GM12801 (cell line): ENCODE measurements around the gene PRR30.

ENCODE experiments used
- TF ChIP-seq, protein P1 (sequence below): IDR thresholded peaks from one replicate; pipeline ENCODE4 v1.5.1; 2011; ENCODE audit warnings: control low read depth; ENCODE audit not compliant: insufficient read length; ENCODE audit errors: extremely low read depth

Gene PRR30

DNA sequence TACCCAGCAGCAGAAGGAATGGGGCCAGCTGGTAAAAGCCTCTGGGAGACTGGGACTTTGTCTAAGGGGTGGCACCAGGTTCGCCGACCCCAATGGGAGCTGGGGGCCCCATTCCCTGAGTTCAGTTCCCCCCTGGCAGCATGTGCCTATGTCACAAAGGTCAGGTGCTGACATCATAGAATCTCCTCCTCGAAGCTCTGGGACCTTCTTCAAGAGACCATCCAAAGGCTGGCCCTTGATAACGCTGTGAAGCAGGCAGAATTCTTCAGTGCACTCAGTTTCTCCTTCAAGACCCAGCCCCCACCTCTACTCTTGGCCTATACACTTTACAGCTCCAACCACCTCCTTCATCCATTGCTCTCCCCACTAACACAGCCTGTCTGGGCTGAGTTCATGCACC lies at the start of gene PRR30:
Gene PRR30 (minus strand): TSS at position 101 of the 400 bp plus-strand sequence. CDS start 1,081 bp downstream, outside the sequence.
- TF ChIP-seq, protein P1, sequence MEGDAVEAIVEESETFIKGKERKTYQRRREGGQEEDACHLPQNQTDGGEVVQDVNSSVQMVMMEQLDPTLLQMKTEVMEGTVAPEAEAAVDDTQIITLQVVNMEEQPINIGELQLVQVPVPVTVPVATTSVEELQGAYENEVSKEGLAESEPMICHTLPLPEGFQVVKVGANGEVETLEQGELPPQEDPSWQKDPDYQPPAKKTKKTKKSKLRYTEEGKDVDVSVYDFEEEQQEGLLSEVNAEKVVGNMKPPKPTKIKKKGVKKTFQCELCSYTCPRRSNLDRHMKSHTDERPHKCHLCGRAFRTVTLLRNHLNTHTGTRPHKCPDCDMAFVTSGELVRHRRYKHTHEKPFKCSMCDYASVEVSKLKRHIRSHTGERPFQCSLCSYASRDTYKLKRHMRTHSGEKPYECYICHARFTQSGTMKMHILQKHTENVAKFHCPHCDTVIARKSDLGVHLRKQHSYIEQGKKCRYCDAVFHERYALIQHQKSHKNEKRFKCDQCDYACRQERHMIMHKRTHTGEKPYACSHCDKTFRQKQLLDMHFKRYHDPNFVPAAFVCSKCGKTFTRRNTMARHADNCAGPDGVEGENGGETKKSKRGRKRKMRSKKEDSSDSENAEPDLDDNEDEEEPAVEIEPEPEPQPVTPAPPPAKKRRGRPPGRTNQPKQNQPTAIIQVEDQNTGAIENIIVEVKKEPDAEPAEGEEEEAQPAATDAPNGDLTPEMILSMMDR, result no peak

DNA sequence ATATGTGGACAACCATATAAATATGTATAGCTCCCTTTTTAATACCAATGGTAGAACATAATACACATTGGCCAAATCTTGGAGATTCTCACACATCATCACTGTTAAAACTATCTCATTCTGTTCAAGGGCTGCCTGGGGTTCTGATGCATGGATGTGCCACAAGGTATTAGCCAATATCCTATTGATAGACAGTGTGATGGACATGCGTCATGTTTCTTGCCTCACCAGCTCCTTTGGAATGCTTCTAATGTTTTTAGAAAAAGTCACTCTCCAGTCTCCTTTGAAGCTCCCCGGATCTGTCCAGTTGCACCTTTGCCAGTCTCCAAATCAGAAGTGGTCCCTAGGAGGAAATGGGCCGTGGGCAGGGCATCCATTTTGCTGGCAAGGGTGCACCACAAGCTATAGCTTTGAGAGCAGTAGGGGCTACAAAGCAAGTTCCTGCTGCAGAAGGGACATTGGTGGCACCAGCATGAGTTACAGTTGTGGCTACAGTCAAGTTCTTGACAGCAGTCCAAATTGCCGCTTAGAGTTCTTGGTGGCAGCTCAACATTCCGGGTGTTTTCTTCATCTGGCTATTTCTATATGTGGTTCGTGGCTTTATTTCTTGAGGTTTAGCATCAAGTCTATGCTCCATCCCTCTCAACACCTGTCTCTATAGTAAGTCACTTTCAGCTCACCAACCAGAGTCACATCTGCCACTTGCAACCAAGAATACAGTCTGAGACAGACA lies 47.6 kb upstream of the PRR30 start:
- TF ChIP-seq, protein P1, result no peak

DNA sequence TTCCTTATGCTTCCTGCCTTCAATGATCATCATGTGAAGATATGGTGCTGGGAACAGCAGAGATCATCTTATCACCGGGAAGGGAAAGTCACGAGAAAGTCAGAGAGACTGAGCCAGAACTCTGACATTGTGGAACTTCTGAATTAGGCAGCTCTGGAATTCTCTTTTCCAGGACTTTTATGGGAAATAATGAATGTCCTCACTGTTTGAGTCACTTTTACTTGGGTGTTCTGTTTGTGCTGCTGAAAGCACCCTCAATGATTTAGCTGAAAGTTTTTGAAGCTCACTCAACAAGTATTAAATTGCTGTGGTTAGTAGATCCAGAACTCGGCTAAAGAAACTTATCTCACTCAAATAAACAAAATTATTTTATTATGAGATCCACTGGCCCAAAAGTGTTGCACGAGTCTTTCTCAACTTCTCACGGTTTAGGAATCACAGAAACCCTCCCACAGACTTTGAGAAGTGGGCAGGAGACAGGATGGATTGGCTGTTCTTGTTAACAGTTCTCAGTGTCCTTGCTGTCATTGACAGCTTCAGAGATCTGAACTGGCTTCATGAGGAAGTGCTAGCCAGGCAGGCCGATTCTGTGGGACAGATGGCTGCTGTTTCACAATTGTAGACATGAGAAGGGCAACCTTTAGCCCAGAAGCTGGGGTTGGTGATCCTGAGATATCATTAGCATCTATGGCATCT lies 46.3 kb upstream of the PRR30 start:
- TF ChIP-seq, protein P1, result no peak

DNA sequence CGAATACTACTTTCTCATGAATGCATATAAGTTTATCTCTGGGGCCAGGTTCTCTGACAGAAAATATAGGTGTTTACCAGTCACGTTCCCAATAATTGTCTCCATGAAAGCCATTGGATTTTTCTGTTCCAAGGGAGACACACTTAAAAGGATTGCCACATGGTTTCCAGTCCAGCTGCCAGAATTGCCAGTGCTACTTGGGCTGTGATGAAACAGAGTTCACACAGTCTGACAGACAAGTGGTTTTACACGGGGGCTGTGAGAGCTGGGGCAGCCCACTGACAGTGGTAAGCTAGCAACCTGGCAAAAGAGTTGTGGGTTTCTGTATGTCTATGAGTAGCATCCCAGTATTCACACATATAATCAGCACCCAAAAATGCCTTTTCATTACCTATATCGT lies 44.9 kb upstream of the PRR30 start:
- TF ChIP-seq, protein P1, result no peak

DNA sequence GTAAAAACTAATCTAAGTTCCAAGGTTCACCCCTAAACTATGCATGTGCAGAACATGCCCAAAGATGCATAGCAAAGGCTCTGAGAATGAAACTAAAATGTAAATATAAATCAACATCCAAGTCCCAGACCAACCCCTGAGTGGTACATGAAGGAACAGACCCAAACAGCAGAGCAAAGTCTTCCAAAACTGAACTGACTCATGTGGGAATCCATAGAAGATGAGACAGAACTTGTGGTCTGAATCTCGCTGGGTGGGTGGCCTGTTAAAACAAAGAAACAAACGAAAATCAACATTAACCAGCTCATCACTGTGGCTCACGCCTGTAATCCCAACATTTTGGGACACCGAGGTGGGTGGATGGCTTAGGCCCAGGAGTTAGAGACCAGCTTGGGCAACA lies 43.1 kb upstream of the PRR30 start:
- TF ChIP-seq, protein P1, result no peak

DNA sequence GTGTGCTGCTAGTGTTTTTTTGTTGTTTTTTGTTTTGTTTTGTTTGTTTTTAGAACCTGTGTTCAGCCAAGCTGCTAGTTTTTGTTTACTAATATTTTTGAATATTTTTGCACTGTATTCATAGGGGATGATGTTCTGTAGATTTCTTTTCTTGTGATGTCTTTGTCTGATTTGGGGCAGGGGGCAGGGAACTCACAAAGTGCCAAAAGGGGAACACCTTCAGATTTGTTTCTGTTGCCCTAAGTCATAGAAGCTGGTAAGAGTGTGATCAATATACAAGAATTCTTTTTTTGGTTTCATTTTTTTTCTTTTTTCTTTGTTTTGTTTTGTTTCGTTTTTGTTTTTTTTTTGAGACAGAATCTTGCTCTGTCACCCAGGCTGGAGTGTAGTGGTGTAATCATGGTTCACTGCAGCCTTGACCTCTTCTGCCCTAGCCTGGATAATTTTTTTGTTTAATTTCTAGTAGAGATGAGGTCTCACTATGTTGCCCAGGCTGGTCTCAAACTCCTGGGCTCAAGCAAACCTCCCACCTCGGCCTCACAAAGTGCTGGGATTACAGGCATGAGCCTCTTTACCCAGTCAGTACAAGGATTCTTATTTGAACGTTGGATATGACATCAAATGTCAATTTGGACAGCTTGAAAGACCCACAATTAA lies 40.3 kb upstream of the PRR30 start:
- TF ChIP-seq, protein P1, result no peak

DNA sequence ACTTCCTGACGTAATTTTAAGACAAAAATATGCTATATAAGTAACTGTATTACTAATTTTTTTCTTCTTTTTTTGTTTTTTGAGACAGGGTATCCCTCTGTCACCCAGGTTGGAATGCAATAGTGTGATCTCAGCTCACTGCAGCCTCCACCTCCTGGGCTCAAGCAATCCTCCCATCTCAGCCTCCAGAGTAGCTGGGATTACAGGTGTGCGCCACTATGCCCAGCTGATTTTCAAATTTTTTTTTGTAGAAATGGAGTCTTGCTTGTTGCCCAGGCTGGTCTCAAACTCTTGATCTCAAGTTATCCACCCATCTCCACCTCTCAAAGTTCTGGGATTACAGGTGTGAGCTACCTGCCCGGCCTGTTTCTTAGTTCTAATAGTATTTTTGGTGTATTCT lies 39.3 kb upstream of the PRR30 start:
- TF ChIP-seq, protein P1, result no peak
